Gastrocnemius medialis (tissue), 4 donors: Measurements from ENCODE around the gene ENKD1.

ENCODE experiments used
- POLR2A ChIP-seq, 2 donors: fragments of 450-650 bp; IDR thresholded peaks; one replicate each; pipeline ENCODE4 v1.6.1; 2017; ENCODE audit warnings: antibody characterized with exemption in 2 of 2, mild to moderate bottlenecking in 2 of 2, moderate library complexity in 2 of 2
- TF ChIP-seq, protein P1 (sequence below), 5 experiments: fragments of 450-650 bp in 3 of 5; fragments of 200-600 bp in 2 of 5; sonication (generic) in 2 of 5; IDR thresholded peaks in 4 of 5; conservative IDR thresholded peaks in 1 of 5; 1 replicate in 4 of 5; 2 replicates in 1 of 5; pipeline ENCODE4 v1.5.1; 2016 to 2019; ENCODE audit warnings: antibody characterized with exemption in 5 of 5, mild to moderate bottlenecking in 3 of 5, moderate library complexity in 3 of 5

DNA sequence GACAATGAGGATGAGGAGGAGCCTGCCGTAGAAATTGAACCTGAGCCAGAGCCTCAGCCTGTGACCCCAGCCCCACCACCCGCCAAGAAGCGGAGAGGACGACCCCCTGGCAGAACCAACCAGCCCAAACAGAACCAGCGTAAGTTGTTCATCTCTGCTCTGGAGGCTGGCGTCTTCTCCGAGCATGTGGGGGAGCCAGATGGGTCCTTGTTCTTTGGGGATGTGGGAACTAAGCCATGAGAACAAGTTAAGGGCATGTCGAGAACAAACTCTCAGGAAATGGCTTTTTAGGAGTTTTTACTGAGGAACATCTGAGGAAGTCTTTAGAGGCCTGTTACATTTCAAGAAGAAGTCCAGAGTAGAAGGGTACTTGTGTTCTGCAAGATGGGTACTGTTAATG lies 29.8 kb downstream of the ENKD1 start:
- TF ChIP-seq, protein P1, sequence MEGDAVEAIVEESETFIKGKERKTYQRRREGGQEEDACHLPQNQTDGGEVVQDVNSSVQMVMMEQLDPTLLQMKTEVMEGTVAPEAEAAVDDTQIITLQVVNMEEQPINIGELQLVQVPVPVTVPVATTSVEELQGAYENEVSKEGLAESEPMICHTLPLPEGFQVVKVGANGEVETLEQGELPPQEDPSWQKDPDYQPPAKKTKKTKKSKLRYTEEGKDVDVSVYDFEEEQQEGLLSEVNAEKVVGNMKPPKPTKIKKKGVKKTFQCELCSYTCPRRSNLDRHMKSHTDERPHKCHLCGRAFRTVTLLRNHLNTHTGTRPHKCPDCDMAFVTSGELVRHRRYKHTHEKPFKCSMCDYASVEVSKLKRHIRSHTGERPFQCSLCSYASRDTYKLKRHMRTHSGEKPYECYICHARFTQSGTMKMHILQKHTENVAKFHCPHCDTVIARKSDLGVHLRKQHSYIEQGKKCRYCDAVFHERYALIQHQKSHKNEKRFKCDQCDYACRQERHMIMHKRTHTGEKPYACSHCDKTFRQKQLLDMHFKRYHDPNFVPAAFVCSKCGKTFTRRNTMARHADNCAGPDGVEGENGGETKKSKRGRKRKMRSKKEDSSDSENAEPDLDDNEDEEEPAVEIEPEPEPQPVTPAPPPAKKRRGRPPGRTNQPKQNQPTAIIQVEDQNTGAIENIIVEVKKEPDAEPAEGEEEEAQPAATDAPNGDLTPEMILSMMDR (IDR thresholded peaks at IDR 0.05 in 4 of 5, conservative IDR thresholded peaks at IDR 0.05 in 1 of 5) = no peak
- TF ChIP-seq POLR2A (IDR thresholded peaks at IDR 0.05) = no peak
